Activated T-cell treated with anti-CD3 and anti-CD28 coated beads for 48 hours (primary cell): Measurements from ENCODE around the gene IL1RAPL1.
"Not testable (repeated sequence)": the region's sequence is repeated elsewhere in the genome, so short reads cannot be mapped to it uniquely, and the experiment has no call there.

Source experiments
- DNase-seq: peaks from one replicate; pipeline ENCODE4 v3.0.0-alpha.2; 2020; ENCODE audit warnings: low read depth

Gene IL1RAPL1

DNA sequence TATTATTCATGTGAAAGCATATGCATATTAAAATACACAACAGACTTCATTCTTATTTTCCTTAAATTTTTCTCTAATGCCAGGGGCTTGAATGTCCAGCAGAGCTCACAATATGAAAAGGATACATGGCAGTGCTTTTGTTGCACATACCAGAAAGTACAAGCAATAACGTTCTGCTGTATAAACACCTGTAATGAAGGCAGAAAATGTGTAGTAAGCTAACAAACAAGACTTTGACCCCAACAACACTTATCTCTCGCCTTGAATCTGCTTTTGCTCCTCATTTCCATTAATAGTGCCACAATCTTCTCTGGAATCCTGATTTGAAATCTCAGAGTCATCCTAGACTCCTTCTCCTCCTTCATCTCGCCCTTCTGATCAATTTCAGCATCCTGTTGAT, 687.3 kb downstream of the IL1RAPL1 start:
- no peak for DNase-seq

DNA sequence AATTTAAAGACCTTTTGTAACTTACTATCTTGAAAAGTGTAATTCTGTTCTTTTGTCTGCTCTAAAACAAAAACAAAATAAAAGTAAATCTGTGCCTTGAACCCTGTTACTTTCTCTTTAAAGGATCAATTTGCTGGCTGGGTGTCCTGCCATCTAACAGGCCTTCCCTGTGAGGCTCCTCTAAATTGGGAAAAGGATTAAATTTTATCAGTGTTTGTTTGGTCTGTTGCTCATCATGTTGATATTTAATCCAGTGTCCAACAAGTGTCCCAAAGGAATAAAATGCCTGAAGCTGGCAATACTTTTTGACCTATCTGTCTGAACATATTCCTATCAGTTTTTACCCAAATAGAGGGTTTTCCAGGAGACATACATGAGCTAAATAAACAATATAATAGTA, 688.7 kb downstream of the IL1RAPL1 start:
- DNase-seq: no peak

DNA sequence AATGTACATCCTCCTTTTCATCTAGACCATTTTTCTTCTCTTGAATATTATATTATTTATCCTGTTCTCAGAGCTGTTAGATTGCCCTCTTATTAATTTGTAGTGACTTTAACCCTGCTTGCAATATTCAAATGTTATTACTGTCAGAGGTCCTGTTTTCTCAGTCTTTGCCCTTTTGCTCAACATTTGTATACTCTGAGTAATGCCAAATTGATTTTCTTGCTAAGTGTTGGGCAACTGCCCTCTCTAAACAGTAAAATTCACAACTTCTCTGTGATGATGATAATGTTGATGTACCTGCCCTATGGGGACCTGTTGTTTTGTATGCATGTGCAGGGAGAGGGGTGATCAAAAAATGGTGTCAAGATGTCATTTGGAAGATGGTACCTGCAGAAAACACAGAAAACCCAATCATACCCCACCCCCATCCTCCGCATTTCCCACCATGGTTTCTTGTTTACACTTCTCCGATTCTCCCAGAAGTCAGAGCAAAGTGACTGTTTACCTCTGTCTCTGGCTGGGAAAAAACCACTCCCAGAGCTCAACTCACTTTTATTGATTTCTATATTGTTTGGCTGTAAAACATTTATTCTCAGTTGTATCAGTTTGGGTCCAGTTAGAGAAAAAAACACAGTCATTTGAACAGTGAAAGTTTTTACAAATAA, 694.0 kb downstream of the IL1RAPL1 start:
- no peak for DNase-seq

DNA sequence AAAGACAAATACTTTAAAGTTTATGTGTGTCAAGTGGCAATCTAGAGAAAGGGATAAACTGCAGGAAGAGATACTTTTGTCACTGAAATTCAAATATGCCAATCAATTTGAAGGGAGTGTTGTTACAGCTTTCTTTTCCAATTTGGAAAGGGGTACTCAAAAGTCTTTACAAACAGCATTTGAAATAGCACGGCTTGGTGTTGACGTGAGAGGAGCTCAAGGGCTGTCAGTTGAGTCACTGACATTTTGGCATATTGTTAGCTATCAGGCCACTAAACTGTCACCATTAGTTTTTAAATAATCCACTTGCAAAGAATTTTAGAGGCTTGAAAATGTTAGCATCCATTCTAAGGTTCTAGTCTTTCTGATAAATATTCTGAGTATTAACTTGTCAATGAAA, 698.4 kb downstream of the IL1RAPL1 start:
- DNase-seq: no peak

DNA sequence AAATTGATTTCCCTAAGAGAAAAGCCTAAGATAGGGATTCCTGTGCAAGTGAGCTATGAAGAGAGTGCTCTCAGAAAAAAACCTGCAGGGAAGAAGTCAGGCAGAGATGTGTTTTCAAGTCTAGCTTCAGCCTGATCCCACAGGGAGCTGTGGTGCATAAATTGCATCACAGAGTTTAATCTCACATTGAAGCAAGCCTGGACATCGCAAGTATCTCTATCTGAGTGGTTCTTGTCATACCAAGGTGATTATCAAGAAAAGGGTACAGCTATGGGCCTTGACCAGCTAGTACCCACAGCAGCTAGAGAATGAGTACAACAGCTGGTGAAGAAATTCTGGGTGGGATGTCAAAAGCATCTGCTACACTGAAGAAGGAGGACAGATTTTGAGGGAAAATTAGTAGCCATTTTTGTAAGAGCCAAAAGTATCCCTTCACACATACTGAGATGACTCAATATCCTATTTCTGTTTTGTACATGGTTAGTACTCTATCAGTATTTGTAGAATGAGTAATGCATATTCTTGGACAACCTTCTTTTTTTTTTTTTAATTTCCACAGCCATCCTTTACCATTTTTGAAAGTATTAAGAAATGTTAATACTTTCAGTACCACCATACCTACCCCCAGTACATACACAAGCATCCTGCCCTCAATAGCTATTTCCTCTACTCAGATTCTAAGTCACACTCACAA, 708.9 kb downstream of the IL1RAPL1 start:
- DNase-seq: no peak

DNA sequence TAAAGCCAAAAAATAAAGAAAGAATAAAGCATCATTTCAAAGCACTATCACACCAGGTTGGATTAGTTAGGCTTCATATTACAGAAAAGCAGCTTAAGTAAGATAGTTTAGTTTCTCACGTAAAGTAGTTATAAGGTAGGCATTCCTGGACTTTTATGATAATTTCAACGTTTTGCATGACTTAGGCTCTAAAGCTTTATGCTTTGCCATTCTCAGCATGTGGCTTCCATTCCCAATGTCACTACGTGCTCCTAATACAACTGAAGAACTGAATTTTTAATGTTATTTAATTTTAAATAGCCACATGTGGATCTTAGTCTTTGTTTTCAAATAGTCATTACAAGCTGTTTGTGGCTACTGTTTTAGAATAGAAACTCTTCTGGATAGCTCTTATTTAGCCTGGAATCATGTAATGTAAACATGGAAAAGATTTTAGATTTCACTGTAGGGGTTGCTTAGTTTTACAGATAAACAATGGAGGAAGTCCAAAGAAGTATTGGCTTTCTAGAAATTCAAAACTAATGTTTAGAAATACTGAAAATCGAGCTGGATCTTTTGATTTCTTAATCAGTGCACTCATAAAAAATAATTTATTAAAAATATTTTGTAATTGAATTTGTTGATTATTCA, 710.0 kb downstream of the IL1RAPL1 start:
- DNase-seq: no peak

DNA sequence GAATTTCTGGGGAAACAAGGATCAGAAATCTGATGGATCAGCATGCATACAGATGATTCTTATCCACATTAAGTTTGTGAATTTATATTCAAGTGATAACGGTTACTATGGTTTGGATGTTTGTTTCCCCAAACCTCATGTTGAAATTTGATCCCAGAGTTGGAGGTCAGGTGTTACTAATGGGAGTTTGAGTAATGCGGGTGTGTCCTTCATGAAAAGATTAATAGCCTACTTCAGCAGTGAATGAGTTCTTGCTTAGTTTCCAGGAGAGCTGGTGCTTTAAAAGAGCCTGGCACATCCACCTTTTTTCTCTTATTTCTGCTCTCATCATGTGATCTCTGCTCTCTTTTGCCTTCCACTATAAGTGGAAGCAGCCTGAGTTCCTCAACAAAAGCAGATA, 712.4 kb downstream of the IL1RAPL1 start:
- no peak for DNase-seq

DNA sequence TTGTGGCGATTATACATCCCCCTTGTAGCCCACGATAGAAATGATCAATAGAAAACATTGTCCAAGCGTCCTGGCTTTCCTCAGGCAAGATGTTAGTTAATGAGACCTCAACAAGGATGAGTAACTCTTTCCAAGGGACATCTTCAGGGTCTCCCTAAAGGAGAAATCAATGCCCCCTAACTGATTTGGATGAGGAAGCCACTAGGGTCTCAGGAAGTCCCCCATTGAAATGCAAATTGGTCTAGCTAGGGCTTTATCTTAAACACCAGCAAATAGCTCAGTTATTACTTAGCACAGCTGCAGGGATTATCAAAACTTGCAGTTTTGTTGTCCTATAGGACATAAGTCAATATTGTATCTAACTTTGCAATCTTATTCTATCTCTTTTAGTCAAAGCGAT, 721.5 kb downstream of the IL1RAPL1 start:
- no peak for DNase-seq

DNA sequence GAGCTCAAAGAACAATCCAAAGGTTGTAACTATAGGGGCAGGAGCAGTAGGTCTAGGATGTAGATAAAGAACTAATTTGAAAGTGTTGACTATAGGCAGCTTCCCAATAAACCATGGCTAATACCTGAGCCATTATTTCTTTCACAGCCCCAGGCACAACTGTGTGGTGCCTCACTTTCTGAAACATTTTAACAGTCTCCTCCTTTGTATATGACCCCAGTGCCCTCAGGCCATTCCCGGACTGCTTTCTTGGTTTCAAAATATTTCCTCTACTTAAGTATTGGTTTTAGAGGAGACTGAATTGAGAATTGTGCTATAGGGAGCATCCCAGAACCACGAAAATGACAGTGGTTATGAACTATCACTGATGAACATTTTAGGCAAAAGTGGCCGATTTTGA, 728.7 kb downstream of the IL1RAPL1 start:
- DNase-seq: no peak

DNA sequence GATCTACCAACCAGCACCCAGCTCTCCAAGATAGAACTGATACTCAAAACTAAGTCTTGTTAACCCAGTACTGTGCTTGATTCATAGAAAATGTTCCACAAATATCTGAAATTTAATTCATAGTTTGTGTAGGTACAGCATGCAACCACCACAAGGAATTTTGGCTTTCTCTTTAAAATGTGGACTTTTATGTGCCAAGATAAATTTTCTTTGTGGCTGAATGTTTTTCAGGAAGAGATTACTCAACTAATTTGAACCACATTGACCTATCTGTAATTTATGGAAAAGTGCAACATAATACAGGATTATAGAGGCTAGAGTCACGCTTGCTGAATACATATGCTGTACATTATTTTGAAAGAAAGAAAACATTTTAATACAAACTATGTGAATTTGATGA, 730.8 kb downstream of the IL1RAPL1 start:
- DNase-seq: no peak

DNA sequence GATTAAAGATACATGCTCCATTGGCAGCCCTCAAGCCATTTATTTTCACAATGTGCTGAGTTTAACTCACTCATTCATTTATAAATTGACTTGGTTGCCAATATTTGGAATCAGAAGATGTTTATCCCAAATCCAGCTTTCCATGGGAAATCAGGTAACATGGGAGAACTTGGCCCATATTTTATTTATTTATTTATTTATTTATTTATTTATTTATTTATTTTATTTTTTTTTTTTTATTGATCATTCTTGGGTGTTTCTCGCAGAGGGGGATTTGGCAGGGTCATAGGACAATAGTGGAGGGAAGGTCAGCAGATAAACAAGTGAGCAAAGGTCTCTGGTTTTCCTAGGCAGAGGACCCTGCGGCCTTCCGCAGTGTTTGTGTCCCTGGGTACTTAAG, 745.2 kb downstream of the IL1RAPL1 start:
- DNase-seq: not testable (repeated sequence)

DNA sequence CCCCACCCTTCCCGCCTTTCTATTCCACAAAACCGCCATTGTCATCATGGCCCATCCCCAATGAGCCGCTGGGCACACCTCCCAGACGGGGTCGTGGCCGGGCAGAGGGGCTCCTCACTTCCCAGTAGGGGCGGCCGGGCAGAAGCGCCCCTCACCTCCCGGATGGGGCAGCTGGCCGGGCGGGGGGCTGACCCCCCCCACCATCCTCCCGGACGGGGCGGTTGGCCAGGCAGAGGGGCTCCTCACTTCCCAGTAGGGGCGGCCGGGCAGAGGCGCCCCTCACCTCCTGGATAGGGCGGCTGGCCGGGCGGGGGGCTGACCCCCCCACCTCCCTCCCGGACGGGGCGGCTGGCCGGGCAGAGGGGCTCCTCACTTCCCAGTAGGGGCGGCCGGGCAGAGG, 745.8 kb downstream of the IL1RAPL1 start:
- DNase-seq: not testable (repeated sequence)

DNA sequence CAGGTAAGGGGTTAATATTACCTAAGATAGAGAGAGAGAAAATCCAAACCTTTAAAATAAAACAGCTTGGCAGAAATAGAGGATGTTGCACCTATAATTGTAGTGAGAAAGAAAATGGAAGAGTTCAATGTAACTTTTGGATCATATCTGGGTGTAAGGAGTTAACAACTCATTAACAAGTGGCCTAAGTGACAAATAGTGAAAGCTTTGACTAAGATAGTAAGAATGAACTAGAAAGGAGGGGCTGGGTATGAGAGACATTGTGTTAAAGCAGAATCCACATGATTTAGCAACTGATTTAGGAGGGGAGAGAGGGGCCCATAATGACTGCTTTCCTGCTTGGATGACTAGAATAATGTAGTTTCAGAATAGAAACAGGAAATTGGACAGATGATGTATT, 761.0 kb downstream of the IL1RAPL1 start:
- DNase-seq: no peak

DNA sequence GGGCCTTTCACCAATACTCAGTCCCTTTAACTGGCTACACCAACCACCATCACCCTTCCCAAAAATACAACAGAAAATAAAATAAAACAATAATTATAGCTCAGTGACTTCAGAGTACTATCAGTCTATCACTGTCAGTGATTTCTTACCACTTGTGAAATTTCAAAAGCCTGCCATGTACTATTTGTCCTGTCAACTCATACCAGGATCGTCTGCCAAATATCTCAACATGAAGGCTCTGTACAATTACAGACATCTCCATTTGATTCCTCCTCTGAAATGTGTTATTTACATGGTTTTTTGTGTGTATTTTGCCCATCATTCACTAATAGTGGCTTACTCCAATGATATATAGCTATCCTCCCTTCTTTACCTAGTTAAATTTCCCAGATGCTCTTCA, 772.0 kb downstream of the IL1RAPL1 start:
- no peak for DNase-seq

DNA sequence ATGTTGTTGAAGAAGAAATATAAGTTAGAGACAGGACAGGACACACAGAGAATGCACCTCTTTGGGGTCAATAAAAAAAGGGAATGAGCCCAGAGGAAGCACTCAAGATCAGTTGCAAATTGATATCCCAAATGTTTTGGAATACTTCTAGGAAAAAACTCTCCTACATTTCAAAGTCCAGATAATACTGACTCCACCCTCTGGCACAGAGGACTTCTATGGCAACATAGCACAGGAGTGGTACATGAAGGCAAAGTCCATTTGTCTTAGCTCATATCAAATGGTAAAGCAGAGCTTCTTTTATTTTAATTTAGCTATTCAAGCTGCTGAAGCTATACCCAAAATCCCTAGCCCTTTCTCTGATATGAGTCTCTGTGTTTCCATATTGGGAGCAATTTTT, 787.5 kb downstream of the IL1RAPL1 start:
- DNase-seq: not testable (repeated sequence)

DNA sequence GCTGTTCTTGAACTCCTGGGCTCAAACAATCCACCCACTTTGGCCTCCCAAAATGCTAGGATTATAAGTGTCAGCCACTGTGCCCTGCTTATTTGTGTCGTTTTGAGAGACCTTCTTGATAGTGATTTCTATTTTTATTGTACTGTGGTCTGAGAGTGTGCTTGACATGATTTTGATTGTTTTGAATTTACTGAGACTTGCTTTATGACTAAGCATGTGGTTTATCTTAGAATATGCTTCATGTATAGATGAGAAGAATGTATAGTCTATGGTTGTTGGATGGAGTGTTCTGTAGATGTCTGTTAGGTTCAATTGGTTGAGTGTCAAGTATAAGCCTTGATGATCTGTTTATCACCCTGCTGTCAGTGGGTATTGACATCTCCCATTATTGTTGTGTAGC, 789.3 kb downstream of the IL1RAPL1 start:
- no peak for DNase-seq

DNA sequence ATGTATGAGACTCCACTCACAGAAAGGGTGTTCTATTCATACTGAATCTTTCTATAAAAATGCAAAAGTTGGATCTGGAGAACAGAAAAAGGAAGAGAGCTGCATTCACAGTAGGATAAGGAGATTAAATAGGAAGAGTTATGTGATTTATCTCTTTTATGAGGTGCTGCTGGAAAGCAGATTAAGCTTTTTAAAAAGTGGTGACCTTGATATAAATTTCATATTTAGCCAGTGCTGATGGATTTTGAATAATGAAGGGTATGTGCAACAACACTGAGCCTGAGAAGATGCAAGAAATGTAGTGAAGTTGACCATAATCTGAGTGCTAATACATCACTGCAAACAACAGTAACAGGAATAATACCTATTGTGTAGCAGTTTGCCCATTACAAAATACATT, 795.6 kb downstream of the IL1RAPL1 start:
- no peak for DNase-seq

DNA sequence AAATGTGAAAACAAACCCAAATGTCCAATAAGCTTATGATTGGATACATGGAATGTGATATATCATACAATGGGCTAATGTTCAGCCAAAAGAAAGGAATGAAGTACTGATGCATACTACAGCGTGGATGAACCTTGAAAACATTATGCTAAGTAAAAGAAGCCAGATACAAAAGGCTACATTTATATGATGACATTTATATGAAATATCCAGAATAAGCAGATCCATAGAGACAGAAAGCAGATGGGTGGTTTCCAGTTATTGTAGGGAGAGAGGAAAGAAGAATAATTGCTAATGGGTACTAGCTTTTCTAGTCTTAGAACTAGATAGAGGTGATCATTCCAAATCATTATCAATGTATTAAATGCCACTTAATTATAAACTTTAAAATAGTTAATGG, 801.3 kb downstream of the IL1RAPL1 start:
- no peak for DNase-seq

DNA sequence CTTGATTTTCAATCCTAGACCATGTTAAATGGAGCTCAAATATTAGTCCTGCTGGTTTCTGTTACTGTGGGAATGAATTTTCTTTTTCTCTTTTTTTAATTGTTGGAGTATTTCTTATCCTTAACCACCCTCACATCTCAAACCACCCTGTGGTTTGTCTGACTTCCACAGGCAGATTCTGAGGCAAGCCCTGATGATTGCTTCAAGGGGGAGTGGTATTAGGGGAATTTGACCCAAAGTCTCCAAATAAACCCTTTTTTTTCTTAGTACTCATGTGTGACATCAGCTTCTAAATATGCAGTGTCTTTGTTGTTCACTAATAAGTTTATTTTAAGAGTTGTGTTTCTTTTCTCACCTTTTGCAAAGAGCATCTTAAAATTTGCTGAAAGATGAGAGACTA, 810.3 kb downstream of the IL1RAPL1 start:
- no peak for DNase-seq

DNA sequence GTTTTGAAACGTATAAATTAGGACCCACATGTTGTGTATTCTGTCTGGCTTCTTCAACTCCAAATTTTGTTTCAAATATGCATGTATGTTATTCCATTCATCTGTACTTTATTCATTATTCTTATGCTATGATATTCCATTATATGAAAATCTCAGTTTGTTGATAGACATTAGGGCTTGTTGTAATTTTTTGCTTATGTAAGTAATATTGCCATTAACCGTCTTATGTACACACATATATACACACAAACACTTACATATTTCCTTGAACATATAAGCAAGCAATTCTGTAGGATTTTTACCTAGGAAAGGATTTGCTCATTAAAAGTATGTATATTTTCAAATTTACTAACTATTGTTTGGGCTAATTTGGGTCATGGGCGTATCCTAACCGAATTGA, 820.1 kb downstream of the IL1RAPL1 start:
- DNase-seq: no peak

DNA sequence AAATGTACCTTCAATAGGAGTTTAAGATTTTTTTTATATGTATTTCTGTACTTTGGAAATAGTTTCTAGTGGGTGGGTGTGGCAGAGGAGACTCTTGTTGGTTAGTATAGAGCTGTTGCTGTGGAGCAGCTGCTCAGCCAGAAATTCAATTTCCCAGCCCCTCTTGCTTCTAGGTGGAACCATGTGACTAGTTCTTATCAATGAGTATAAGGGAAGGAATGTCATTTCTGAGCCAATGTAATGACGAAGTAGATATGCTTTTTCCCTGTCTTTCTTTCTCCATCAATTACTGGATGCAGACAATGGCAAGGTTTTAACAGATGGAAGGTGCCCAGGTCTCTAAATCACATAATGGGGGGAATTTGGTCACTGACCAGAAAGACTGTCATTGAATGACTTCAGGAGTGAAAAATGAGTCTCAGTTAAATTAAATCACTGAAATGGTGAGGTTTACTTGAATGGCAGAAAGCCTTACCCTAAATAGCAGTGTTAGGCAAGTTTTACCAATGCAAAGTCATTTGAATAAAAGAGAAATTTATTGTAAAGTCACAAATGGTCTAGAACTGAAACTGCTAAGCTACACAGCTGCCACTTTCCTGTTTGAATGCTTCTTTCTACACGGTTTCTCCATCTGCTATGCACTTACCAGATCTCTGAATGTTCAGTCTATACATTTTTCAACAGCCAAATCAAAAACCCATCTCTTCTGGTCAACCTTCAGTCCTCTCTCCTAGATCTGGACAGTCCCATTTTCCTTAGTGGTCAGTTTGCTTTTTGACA, 832.7 kb downstream of the IL1RAPL1 start:
- DNase-seq: no peak

DNA sequence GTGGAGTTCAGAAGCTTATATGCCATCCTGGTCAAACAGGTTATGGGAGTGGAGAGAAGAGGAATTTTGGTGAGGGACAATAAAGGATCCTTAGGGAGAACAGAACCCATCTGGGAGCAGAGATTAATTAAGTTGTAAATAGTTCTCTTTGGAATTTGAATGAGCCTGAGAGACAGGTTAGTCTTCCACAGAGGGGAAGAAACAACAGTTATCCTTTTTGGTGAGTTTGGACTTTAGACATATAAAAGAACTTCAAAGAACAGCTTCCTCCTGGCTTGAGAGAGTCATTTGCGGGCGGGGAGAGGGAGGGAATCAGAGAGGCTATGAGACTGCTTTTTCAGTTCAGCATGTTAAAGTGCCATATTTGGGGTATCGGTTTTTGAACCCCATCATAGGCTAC, 834.8 kb downstream of the IL1RAPL1 start:
- no peak for DNase-seq

DNA sequence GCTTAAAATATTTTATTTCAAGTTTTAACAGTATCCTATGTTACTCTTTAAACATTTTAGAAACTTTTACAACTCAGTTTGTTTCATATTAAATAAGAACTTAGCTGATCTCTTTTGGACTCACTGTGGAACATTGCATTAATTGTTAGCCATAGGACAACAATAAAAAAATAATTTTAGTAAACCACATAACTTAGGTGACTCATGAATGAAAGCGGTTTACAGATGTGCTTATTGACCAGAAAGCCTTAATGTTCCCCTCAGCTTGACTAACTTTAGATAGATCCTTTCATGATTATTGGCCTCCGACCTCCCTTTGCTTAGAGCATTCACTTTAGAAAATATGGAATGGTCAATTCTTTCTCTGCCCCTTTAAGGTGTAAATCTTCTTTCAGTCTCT, 844.6 kb downstream of the IL1RAPL1 start:
- no peak for DNase-seq
